Endodermal cell (in vitro differentiated cells): ENCODE results near the gene SLC22A31. TPM values are rescaled to one million over a fixed set of nuclear protein-coding genes. Genes with fewer than 3 reads are reported as not detected.
"Not testable (repeated sequence)": the region's sequence is repeated elsewhere in the genome, so short reads cannot be mapped to it uniquely, and the experiment has no call there.

ENCODE experiments used
- DNase-seq: peaks from one replicate; pipeline ENCODE4 v3.0.0-alpha.2; 2017
- H3K27ac ChIP-seq: 2 replicates; pipeline ENCODE4 v1.5.1; 2013; ENCODE audit warnings: mild to moderate bottlenecking, low read depth, low read length, moderate library complexity
- H3K27me3 ChIP-seq: 2 replicates; pipeline ENCODE4 v1.6.1; 2013; ENCODE audit warnings: mild to moderate bottlenecking, low read length, moderate library complexity; ENCODE audit not compliant: insufficient read depth, control insufficient read depth, poor library complexity, severe bottlenecking
- H3K36me3 ChIP-seq: 2 replicates; pipeline ENCODE4 v1.7.0; 2013; ENCODE audit warnings: mild to moderate bottlenecking, low read length, moderate library complexity; ENCODE audit not compliant: control insufficient read depth, insufficient read depth
- H3K4me1 ChIP-seq: one replicate; pipeline ENCODE4 v1.7.0; 2013; ENCODE audit warnings: low read length; ENCODE audit not compliant: control insufficient read depth, insufficient read depth
- H3K4me3 ChIP-seq: 2 replicates; pipeline ENCODE4 v1.5.1; 2013; ENCODE audit warnings: mild to moderate bottlenecking, low read length, moderate library complexity
- H3K9ac ChIP-seq: 2 replicates; pipeline ENCODE4 v1.6.1; 2013; ENCODE audit warnings: mild to moderate bottlenecking, low read length, moderate library complexity; ENCODE audit not compliant: poor library complexity, severe bottlenecking; ENCODE audit errors: extremely low read depth
- H3K9me3 ChIP-seq: 2 replicates; pipeline ENCODE4 v1.6.1; 2013; ENCODE audit warnings: mild to moderate bottlenecking, low read length, moderate library complexity; ENCODE audit not compliant: control insufficient read depth
- H3K27ac Mint-ChIP-seq: 2 replicates; pipeline ENCODE4 v1.8.0; 2020; ENCODE audit warnings: mixed read lengths
- H3K27me3 Mint-ChIP-seq: 2 replicates; pipeline ENCODE4 v1.8.0; 2021; ENCODE audit warnings: mild to moderate bottlenecking, mixed read lengths; ENCODE audit not compliant: insufficient read depth
- H3K36me3 Mint-ChIP-seq: 2 replicates; pipeline ENCODE4 v1.8.0; 2020; ENCODE audit warnings: low read depth, mixed read lengths
- H3K4me1 Mint-ChIP-seq: 2 replicates; pipeline ENCODE4 v1.8.0; 2020; ENCODE audit warnings: mixed read lengths
- H3K4me3 Mint-ChIP-seq: 2 replicates; pipeline ENCODE4 v1.8.0; 2020; ENCODE audit warnings: mild to moderate bottlenecking, moderate library complexity, mixed read lengths
- H3K9me3 Mint-ChIP-seq: 2 replicates; pipeline ENCODE4 v1.8.0; 2020; ENCODE audit warnings: mild to moderate bottlenecking, mixed read lengths
- CTCF ChIP-seq: fragments of 200-600 bp; sonication (generic); conservative IDR thresholded peaks from 2 replicates; pipeline ENCODE4 v1.5.0; 2021; ENCODE audit warnings: antibody characterized with exemption, mild to moderate bottlenecking
- WGBS, 2 experiments: methylation state at CpG; one replicate each; pipeline versions ENCODE4 v1.1.5 to v1.1.7; 2013; ENCODE audit warnings: missing lambda C conversion rate in 2 of 2, mixed read lengths in 1 of 2; ENCODE audit not compliant: insufficient coverage in 1 of 2, insufficient read length in 1 of 2; 5-methylcytosine and 5-hydroxymethylcytosine counted together
- total RNA-seq, 2 donors: library from RNA; stranded (reverse); fragmentation: NEBNext Ultra II Directional in 1 of 2; extraction: Animal tissue kit (Norgen Biotek cat#: 25700) in 1 of 2; gene quantifications; 2 replicates in 1 of 2; 3 replicates in 1 of 2; pipeline ENCODE4 v1.2.1, GENCODE V29; 2021

SLC22A31 gene
- total RNA-seq, 2 donors from 2014 or later = 9.7 to 33.9 TPM

GRCh38 chr16:89166696-89167424, 33.5 kb downstream of the SLC22A31 start:
- Mint-ChIP-seq H3K4me1 (peaks cover 4% of the 10 kb centered on the region), H3K9me3 (no peaks in the 10 kb centered on the region), H3K4me3 (no peak overlapping the region), H3K27me3 (peaks cover 17% of the 10 kb centered on the region), H3K27ac (no peak overlapping the region), H3K36me3 (no peaks in the 10 kb centered on the region)
- WGBS, 2 experiments = 82 to 93% methylated on average over 3 to 18 of the region's 18 CpGs
- DNase-seq = no peak
- Histone ChIP-seq H3K9me3 (no peaks in the 10 kb centered on the region), H3K4me3 (no peak overlapping the region), H3K9ac (no peak overlapping the region), H3K27me3 (peaks cover 20% of the 10 kb centered on the region), H3K27ac (no peak overlapping the region), H3K4me1 (no peaks in the 10 kb centered on the region), H3K36me3 (no peaks in the 10 kb centered on the region)
- no peak for TF ChIP-seq CTCF

GRCh38 chr16:89165681-89165979, 34.7 kb downstream of the SLC22A31 start:
- not testable (repeated sequence) for H3K9me3 Mint-ChIP-seq, H3K4me3 ChIP-seq, H3K4me1 Mint-ChIP-seq, H3K9ac ChIP-seq, H3K36me3 ChIP-seq, H3K27ac Mint-ChIP-seq, H3K4me1 ChIP-seq, H3K27ac ChIP-seq, H3K4me3 Mint-ChIP-seq, DNase-seq, H3K36me3 Mint-ChIP-seq, H3K9me3 ChIP-seq
- H3K27me3 ChIP-seq = peaks cover 15% of the 10 kb centered on the region
- 75 to 88% methylated on average over 5 to 7 of the region's 10 CpGs for WGBS, 2 experiments
- H3K27me3 Mint-ChIP-seq = peaks cover 14% of the 10 kb centered on the region

GRCh38 chr16:89164847-89165680, 35.3 kb downstream of the SLC22A31 start:
- DNase-seq = no peak
- H3K36me3 Mint-ChIP-seq = no peaks in the 10 kb centered on the region
- WGBS, 2 experiments = 86 to 93% methylated on average over 3 to 18 of the region's 20 CpGs
- H3K4me1 ChIP-seq = no peaks in the 10 kb centered on the region
- no peak for TF ChIP-seq CTCF
- H3K27ac Mint-ChIP-seq = no peak overlapping the region
- peaks cover 9% of the 10 kb centered on the region for H3K27me3 ChIP-seq
- H3K4me3 ChIP-seq = no peak overlapping the region
- H3K27ac ChIP-seq = no peak overlapping the region
- H3K9ac ChIP-seq = no peak overlapping the region
- H3K4me3 Mint-ChIP-seq = no peak overlapping the region
- no peaks in the 10 kb centered on the region for H3K9me3 Mint-ChIP-seq
- no peaks in the 10 kb centered on the region for H3K36me3 ChIP-seq
- H3K9me3 ChIP-seq = no peaks in the 10 kb centered on the region
- no peaks in the 10 kb centered on the region for H3K4me1 Mint-ChIP-seq
- peaks cover 8% of the 10 kb centered on the region for H3K27me3 Mint-ChIP-seq
